HG03139 (cell line): ENCODE measurements around the gene NCKAP5.

Experiments
- ATAC-seq: cut with Tn5 transposase; IDR thresholded peaks from one replicate; pipeline ENCODE4 v1.9.1; 2021; ENCODE audit not compliant: unreplicated experiment

Gene NCKAP5

GRCh38 chr2:133345638-133346037 is 222.6 kb downstream of the NCKAP5 start:
- no peak for ATAC-seq

GRCh38 chr2:133344849-133345248 is 223.4 kb downstream of the NCKAP5 start:
- ATAC-seq = no peak

GRCh38 chr2:133343018-133343352 is 225.3 kb downstream of the NCKAP5 start:
- no peak for ATAC-seq

- ATAC-seq = no peak
These were observed 225.8 kb downstream of the NCKAP5 start for GRCh38 chr2:133342286-133343017.

- no peak for ATAC-seq
These were observed 226.7 kb downstream of the NCKAP5 start for GRCh38 chr2:133341575-133341974.

GRCh38 chr2:133338224-133338623 is 230.0 kb downstream of the NCKAP5 start:
- no peak for ATAC-seq

- ATAC-seq = no peak
These were observed 233.3 kb downstream of the NCKAP5 start for GRCh38 chr2:133334923-133335322.

GRCh38 chr2:133333181-133333580 is 235.1 kb downstream of the NCKAP5 start:
- ATAC-seq = no peak

- no peak for ATAC-seq
These were observed 236.8 kb downstream of the NCKAP5 start for GRCh38 chr2:133331436-133331835.

- ATAC-seq = no peak
These were observed 241.4 kb downstream of the NCKAP5 start for GRCh38 chr2:133326652-133327397.

- no peak for ATAC-seq
These were observed 244.1 kb downstream of the NCKAP5 start for GRCh38 chr2:133324150-133324561.

GRCh38 chr2:133322909-133323308 is 245.4 kb downstream of the NCKAP5 start:
- no peak for ATAC-seq

GRCh38 chr2:133317178-133317577 is 251.1 kb downstream of the NCKAP5 start:
- ATAC-seq = no peak

GRCh38 chr2:133316557-133316956 is 251.7 kb downstream of the NCKAP5 start:
- ATAC-seq = no peak

GRCh38 chr2:133315280-133315679 is 253.0 kb downstream of the NCKAP5 start:
- ATAC-seq = no peak

- ATAC-seq = no peak
These were observed 253.5 kb downstream of the NCKAP5 start for GRCh38 chr2:133314795-133315194.

GRCh38 chr2:133312038-133312729 is 256.1 kb downstream of the NCKAP5 start:
- no peak for ATAC-seq

- ATAC-seq = no peak
These were observed 262.0 kb downstream of the NCKAP5 start for GRCh38 chr2:133306236-133306635.

GRCh38 chr2:133304344-133304743 is 263.9 kb downstream of the NCKAP5 start:
- ATAC-seq = no peak

- ATAC-seq = no peak
These were observed 265.1 kb downstream of the NCKAP5 start for GRCh38 chr2:133303150-133303549.

- no peak for ATAC-seq
These were observed 271.9 kb downstream of the NCKAP5 start for GRCh38 chr2:133296401-133296800.
